Measurements from ENCODE around the gene FOXN1.
A peak's percentile ranks its signal among the peaks of the same experiment; 100 is the strongest.

Gene FOXN1

DNA sequence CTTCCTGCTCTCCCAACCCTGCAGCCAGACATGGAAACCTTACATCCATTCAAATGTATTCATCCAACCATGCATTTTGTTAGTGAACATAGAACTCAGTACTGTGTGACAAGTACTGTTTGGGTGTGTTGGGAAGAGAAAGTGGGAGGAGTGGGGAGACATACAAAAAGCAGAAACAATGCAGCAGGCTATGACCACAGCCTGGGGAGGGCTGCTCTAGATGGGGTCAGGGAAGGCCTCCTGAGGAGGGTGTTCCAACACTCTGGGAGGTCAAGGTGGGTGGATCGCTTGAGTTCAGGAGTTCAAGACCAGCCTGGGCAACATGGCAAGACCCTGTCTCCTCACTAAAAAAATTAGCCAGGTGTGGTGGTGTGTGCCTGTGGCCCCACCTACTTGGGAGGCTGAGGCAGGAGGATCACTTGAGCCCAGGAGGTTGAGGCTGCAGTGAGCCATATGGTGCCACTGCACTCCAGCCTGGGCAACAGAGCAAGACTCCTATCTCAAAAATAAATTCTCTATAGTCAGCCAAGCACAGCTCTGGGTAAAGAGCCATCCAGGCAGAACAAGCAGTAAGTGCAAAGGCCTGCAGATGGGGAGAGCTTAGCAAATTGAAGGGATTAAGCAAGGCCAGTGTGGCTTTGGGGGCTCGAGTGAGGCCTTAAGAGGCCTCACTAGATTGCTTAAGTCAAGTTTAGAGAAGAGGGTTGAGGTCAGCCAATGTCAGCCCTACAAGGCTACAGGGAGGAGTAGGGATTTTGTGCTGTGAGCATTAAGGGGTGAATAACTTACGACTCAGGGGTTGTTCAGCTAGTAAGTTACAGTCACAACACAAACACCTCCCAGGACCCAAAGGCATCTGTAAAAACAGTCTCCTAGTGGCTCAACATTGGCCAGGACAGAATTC is 27.2 kb upstream of the FOXN1 start:
- DNase-seq = no peak

DNA sequence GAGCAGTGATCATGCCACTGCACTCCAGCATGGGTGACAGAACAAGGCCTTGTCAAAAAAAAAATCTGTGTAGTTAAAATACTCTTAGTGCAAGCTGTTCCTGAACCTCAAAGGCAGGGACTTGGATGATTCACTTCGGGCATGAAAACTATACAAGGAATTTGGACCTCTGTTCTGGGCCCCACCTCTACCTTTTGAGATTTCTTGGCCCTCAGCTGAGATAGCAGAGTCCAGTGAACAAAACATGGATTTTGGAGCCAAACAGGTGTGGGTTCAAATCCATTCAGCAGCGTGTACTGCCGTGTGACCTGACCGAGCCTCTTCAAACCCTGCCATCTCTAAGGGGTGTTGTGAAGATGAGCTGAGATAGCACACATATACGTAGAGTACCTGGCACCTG is 25.9 kb upstream of the FOXN1 start:
- DNase-seq = no peak

GRCh38 chr17:28480799-28481571 is 25.2 kb upstream of the FOXN1 start:
- no peak for DNase-seq

DNA sequence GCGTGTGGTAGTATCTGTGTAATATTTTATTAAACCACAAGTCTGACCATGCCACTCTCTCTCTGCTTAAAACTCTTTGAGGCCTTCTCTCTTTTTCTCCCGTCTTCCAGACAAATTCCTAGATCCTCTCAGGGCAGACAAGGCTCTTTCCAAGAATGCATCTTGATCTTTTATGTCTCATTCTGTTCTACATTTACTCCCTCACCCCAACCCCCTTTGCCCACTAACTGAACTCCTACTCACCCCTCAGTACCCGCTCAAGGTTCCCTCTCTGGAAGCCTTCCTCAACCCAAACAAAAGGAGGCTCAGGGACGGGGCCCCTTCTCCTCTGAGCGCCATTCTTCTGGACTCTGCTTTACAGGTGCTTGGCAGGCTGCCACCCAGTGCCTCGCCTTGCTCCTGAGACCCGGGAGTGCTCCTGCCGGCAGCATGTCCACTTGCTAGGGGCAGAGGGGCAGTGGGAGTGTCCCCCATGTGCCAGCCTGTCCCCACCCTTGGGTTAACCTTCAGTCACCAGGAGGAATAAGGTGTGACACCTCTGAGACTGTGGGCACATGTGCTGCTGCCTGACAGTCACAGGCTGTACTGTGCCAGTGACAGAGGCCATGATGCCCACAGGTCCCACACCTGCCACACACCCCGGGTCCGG is 23.5 kb upstream of the FOXN1 start:
- DNase-seq = no peak

DNA sequence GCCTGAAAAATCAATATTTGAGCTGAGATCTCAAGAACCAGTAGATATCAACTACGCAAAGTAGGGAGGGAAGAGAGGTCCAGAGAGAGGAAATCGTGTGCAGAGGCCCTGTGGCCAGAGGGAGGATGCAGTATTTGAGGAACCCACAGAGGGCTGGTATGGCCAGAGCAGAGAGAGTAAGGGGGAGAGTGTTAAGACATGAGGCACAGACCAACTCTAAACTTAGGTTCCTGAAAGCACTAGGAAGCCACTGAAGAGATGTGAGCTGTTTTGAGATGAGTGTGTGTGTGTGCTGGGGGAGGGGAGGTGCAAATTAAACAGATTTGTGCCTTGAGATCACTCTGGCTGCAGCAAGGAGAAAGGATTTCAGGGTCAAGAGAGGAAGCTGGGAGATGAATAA is 21.9 kb upstream of the FOXN1 start:
- no peak for DNase-seq

- no peak for DNase-seq
These were observed 21.1 kb upstream of the FOXN1 start for GRCh38 chr17:28485049-28485448.

GRCh38 chr17:28487881-28488532 is 18.1 kb upstream of the FOXN1 start:
- DNase-seq = no peak

DNA sequence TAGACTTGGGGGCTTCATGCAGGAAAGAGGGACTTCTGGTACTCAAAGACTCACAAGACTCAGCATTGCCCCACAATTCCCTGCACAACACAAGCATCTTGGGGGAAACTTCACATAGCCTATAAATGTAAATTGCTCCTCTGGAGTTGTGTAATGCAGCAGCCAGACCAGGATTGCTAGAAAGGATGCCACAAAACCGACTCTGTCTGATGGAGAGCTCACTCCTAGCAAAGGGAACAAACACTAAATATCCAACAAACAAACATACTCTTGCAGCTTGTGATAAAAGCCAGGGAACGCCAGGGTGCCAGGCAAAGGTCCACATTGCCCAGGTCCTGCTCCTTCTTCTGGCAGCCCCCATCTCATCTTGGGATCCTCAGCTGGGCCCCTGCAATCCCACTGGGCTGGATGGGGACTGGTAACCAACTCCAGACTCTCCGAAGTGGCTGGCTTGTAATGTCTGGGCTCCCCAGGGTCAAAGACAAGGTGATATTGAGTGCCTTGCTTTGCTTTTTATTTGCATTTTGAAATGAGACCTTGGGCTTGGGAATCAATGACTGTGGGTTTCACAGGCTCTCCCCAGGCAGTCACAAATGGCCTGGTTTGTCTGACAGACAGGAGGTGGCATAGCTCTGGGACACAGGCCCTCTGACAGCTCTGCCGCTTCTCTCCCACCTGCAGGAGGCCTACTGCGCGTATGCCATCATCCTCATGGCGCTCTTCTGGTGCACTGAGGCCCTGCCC is 17.4 kb upstream of the FOXN1 start:
- no peak for DNase-seq

GRCh38 chr17:28491286-28491685 is 14.9 kb upstream of the FOXN1 start:
- no peak for DNase-seq

- DNase-seq = no peak
These were observed 14.3 kb upstream of the FOXN1 start for GRCh38 chr17:28491860-28492259.

- DNase-seq = no peak
These were observed 13.5 kb upstream of the FOXN1 start for GRCh38 chr17:28492352-28493310.

DNA sequence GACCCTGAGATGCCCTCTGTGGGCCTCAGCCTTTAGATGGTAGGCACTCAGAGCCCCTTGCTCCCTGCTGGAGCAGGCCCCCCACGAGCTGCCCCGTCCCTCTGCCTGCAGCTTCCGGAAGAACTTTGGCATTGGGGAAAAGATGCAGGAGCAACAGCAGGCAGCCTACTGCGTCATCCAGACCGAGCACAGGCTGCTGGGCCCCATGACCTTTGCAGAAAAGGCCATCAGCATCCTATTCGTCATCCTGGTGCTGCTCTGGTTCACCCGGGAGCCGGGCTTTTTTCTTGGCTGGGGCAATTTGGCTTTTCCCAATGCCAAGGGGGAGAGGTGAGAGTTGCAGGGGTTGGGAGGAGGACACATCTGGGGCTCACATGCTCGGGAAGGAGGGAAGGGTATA is 12.7 kb upstream of the FOXN1 start:
- no peak for DNase-seq

GRCh38 chr17:28494445-28495188 is 11.5 kb upstream of the FOXN1 start:
- DNase-seq = peak; percentile 69

- no peak for DNase-seq
These were observed 10.5 kb upstream of the FOXN1 start for GRCh38 chr17:28495635-28496034.

GRCh38 chr17:28497931-28498330 is 8.2 kb upstream of the FOXN1 start:
- peak; percentile 14 for DNase-seq

DNA sequence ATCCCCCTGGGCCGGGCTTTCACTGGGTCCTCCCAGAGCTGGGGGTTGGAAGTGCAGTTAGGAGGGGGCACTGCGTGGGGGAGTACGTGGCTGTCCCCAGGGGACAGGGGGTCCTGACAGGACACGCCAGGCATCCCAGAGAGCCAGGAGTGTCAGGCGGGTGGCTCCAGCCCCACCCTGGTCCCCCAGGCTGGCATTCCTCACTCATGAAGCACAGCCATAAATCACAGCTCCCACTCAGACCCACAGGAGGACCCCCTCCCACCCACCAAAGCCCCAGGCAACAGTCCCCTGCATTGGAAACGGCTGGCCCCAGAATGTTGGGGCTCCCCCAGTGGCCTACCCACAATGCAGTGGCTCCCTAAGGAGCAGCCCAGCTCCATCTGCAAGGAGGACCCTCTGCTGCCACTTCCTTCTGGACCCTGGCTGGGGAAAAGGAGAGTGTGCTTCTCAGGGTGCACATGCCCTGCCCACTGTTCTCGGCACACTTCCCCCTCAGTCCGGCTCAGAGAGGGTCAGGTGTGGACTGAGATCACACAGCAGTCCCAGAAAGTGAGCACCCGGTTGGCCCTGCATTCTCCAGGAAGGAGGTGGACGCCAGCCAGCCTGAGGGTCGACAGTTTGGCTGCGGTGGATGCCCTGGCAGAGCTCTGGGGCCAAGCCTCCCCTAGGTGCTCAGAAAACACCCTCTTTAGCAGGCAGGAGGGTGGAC is 7.3 kb upstream of the FOXN1 start:
- DNase-seq = no peak

DNA sequence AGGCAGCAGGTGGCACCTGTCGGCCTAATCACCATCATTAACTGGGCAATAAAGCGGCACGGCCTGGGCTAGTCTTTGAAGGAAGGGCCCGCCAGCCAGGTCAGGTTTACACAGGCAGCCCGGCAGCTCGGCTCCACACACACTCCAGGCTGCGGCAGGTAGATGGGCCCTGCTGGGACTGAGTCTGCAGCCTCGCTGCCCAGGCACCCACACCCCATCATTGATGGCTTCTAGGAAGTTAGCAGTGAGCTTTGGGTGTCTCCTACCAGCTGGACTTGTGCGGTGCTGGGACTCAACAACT is 6.8 kb upstream of the FOXN1 start:
- DNase-seq = peak; percentile 82

GRCh38 chr17:28499684-28500357 is 6.3 kb upstream of the FOXN1 start:
- no peak for DNase-seq

DNA sequence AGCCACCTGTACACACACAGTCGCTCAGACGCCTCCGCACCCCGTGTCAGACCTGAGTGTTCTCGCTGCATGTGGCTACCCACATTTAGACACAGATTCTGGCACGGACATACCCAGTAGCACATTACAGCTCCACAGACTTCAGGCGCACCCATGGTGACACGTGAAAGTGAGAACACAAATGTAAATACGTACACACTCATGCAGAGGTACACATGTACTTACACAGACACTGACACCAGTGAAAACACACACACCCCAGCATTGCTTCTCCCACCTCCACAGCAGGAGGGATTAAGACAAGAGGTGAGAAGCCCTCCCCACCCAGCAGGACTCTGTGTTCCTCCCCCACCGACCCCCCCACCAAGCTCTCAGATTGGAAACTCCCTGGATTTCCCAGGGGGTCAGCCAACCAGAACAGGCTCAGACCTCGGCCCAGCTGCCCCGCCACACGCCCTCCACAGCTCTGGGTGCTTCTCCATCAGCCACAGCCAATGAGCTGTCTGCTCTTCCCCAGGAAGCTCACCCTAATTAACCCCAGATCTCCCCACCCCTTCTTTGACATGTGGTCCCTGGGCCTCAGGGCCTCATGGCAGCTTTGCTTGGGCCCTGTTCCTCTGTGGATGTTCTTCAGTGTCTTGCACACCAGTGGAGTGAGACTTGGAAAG is 5.3 kb upstream of the FOXN1 start:
- DNase-seq = no peak
